HepG2 (cell line): ENCODE data around the gene CAMK4.

Experiments
- CBX2 ChIP-seq, 2 experiments: fragments of 200-600 bp in 1 of 2; sonication (generic); formaldehyde crosslinking in 1 of 2; IDR thresholded peaks; 2 replicates each; pipeline versions ENCODE4 v1.7.0 to v1.8.1; 2018 to 2022; ENCODE audit warnings: low read depth in 2 of 2, low read length in 1 of 2, mild to moderate bottlenecking in 1 of 2, missing genetic modification reagents in 1 of 2
- HNRNPLL ChIP-seq: fragments of 200-400 bp; formaldehyde crosslinking; IDR thresholded peaks from 2 replicates; pipeline ENCODE4 v1.6.1; 2017; ENCODE audit warnings: mild to moderate bottlenecking, low read depth, low read length; ENCODE audit not compliant: poor library complexity, severe bottlenecking
- JUN ChIP-seq: sonication (generic); formaldehyde crosslinking; IDR thresholded peaks from 2 replicates; pipeline ENCODE4 v1.4.0; 2020; ENCODE audit warnings: mild to moderate bottlenecking, missing genetic modification reagents
- KLF9 ChIP-seq: IDR thresholded peaks from 2 replicates; pipeline ENCODE4 v1.6.1; 2016; ENCODE audit warnings: low read depth
- MLX ChIP-seq: IDR thresholded peaks from 2 replicates; pipeline ENCODE4 v1.6.1; 2016
- PHF5A ChIP-seq: IDR thresholded peaks from one replicate; pipeline ENCODE4 v1.6.1; 2018; ENCODE audit warnings: low read depth, missing genetic modification reagents; ENCODE audit not compliant: unreplicated experiment
- SETDB1 ChIP-seq: sonication (generic); formaldehyde crosslinking; IDR thresholded peaks from 2 replicates; pipeline ENCODE4 v1.5.1; 2020; ENCODE audit warnings: missing genetic modification reagents, mild to moderate bottlenecking, borderline replicate concordance
- SOX5 ChIP-seq: IDR thresholded peaks from 2 replicates; pipeline ENCODE4 v1.6.1; 2016; ENCODE audit warnings: borderline replicate concordance
- TCF12 ChIP-seq, 2 experiments: fragments of 450-650 bp in 1 of 2; sonication (generic) in 1 of 2; formaldehyde crosslinking in 1 of 2; IDR thresholded peaks; 2 replicates each; pipeline versions ENCODE4 v1.6.1 to v1.8.0; 2017 to 2022; ENCODE audit warnings: antibody characterized with exemption in 1 of 2, mild to moderate bottlenecking in 1 of 2, missing genetic modification reagents in 1 of 2, moderate library complexity in 1 of 2
- TCF7 ChIP-seq: sonication (generic); IDR thresholded peaks from 2 replicates; pipeline ENCODE4 v1.6.1; 2016; ENCODE audit warnings: antibody characterized with exemption, low read depth
- ZBTB7A ChIP-seq: sonication (generic); formaldehyde crosslinking; IDR thresholded peaks from 2 replicates; pipeline ENCODE4 v1.8.0; 2022; ENCODE audit warnings: mild to moderate bottlenecking, missing genetic modification reagents
- TF ChIP-seq, protein P1 (sequence below): sonication (generic); formaldehyde crosslinking; IDR thresholded peaks from 2 replicates; pipeline ENCODE4 v1.4.0; 2020; ENCODE audit warnings: missing genetic modification reagents, mild to moderate bottlenecking, borderline replicate concordance
- TF ChIP-seq, protein P2 (sequence below): IDR thresholded peaks from 2 replicates; pipeline ENCODE4 v1.6.1; 2012; ENCODE audit warnings: inconsistent platforms

DNA sequence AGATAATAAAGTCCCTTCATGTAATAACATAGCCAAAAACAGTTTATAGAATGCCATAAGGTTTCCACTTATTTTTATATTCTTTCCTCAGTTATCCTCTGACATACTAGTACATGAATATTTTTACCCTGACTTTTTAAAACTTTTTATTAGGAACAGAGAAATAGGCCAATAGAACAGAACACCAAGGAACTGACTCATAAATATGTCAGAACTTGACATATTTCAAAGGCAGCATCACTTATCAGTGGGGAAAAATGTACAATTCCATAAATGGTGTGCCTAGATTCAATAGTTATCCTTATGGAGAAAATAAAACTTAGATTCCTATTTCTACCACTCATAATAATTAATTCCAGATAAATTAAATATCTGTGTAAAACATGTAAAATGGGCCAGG is 278.8 kb downstream of the CAMK4 start:
- no peak for TF ChIP-seq ZBTB7A
- TF ChIP-seq PHF5A: no peak
- no peak for TF ChIP-seq TCF12 (IDR thresholded peaks at IDR 0.05)
- no peak for TF ChIP-seq TCF12 (CRISPR knock-in tag; IDR thresholded peaks at IDR 0.05)
- TF ChIP-seq TCF7: no peak
- no peak for TF ChIP-seq SOX5 (CRISPR knock-in tag)
- TF ChIP-seq JUN (CRISPR knock-in tag): no peak
- TF ChIP-seq, protein P1, sequence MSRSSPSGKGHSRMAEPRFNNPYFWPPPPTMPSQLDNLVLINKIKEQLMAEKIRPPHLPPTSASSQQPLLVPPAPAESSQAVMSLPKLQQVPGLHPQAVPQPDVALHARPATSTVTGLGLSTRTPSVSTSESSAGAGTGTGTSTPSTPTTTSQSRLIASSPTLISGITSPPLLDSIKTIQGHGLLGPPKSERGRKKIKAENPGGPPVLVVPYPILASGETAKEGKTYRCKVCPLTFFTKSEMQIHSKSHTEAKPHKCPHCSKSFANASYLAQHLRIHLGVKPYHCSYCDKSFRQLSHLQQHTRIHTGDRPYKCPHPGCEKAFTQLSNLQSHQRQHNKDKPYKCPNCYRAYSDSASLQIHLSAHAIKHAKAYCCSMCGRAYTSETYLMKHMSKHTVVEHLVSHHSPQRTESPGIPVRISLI: no peak
- TF ChIP-seq SETDB1 (CRISPR knock-in tag): no peak
- TF ChIP-seq KLF9 (CRISPR knock-in tag): no peak
- TF ChIP-seq MLX (CRISPR knock-in tag): no peak
- no peak for TF ChIP-seq HNRNPLL
- TF ChIP-seq, protein P2, sequence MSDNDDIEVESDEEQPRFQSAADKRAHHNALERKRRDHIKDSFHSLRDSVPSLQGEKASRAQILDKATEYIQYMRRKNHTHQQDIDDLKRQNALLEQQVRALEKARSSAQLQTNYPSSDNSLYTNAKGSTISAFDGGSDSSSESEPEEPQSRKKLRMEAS: no peak
- no peak for TF ChIP-seq CBX2 (IDR thresholded peaks at IDR 0.05; ENCODE audit: low read depth, low read length)
- TF ChIP-seq CBX2 (CRISPR knock-in tag; IDR thresholded peaks at IDR 0.05; ENCODE audit: low read depth): no peak
